Neural progenitor cell (in vitro differentiated cells): ENCODE measurements around the gene TAB2.
"Not testable (repeated sequence)": the region's sequence is repeated elsewhere in the genome, so short reads cannot be mapped to it uniquely, and the experiment has no call there.

Source experiments
- CTCF ChIP-seq: fragments of 200-600 bp; sonication (generic); IDR thresholded peaks from 2 replicates; pipeline ENCODE4 v1.5.1; 2017; ENCODE audit warnings: antibody characterized with exemption, mild to moderate bottlenecking
- EZH2 ChIP-seq: fragments of 200-600 bp; sonication (generic); IDR thresholded peaks from 2 replicates; pipeline ENCODE4 v1.6.1; 2017; ENCODE audit warnings: antibody characterized with exemption, mild to moderate bottlenecking, moderate library complexity

- not testable (repeated sequence) for TF ChIP-seq CTCF, EZH2
These were observed 142.7 kb downstream of the TAB2 start for GRCh38 chr6:149460249-149460648.
